HCT116 (cell line): ENCODE results near the gene RTN1. TPM values are rescaled to one million over a fixed set of nuclear protein-coding genes. Genes with fewer than 3 reads are reported as not detected.

Experiments used
- ATAC-seq: fragments of 200-7000 bp; cut with Tn5 transposase; 2 replicates; pipeline ENCODE4 v1.9.1; 2020; ENCODE audit warnings: mild to moderate bottlenecking, moderate library complexity
- BruUV-seq: library from RNA; stranded (reverse); fragments of 400-500 nt; replicated peaks from 2 replicates; lab custom pipeline; 2021; lab: Mats Ljungman, UMichigan
- CTCF ChIA-PET: fragments of 300-600 bp; sonication (Branson Sonifier 250); formaldehyde crosslinking; loops from one replicate; lab custom pipeline; 2021; ENCODE audit warnings: antibody characterized with exemption; lab: Charles Lee
- POLR2A ChIA-PET: fragments of 300-600, 350-600 bp; sonication (Branson Sonifier 250); formaldehyde crosslinking; loops from one replicate; lab custom pipeline; 2021; ENCODE audit warnings: antibody characterized with exemption; lab: Charles Lee
- RAD21 ChIA-PET, 2 experiments: fragments of 300-600 bp; sonication (Branson Sonifier 250); formaldehyde crosslinking; loops; one replicate each; lab custom pipeline; 2023; ENCODE audit warnings: low total read pairs in 2 of 2; ENCODE audit not compliant: uncharacterized antibody in 2 of 2, unreplicated experiment in 2 of 2, low non-redundant PET in 1 of 2; lab: Charles Lee
- DNase-seq: peaks from one replicate; pipeline ENCODE4 v3.0.0-alpha.2; 2010; ENCODE audit warnings: low read depth, low spot score
- H2AFZ ChIP-seq: fragments of 200-600 bp; shearing (Covaris generic), sonication (generic); 2 replicates; pipeline ENCODE4 v1.6.1; 2017; ENCODE audit warnings: low read depth, mixed run types, mixed read lengths, antibody characterized with exemption, low read length; ENCODE audit not compliant: poor library complexity, severe bottlenecking
- H3K27ac ChIP-seq: 2 replicates; pipeline ENCODE4 v1.5.1; 2012; ENCODE audit warnings: low read depth, low read length
- H3K27me3 ChIP-seq: fragments of 200-600 bp; sonication (generic); 2 replicates; pipeline ENCODE4 v1.6.1; 2016; ENCODE audit warnings: mixed run types, low read length, mixed read lengths; ENCODE audit not compliant: insufficient read depth
- H3K36me3 ChIP-seq, 2 experiments: fragments of 200-500 bp in 1 of 2; fragments of 200-600 bp in 1 of 2; sonication (Bioruptor generic) in 1 of 2; sonication (generic) in 1 of 2; 2 replicates each; pipeline versions ENCODE4 v1.5.1 to v1.6.1; 2014 to 2016; ENCODE audit warnings: low read length in 2 of 2, inconsistent platforms in 1 of 2, mixed read lengths in 1 of 2, mixed run types in 1 of 2; ENCODE audit not compliant: insufficient read depth in 2 of 2, control insufficient read depth in 1 of 2
- H3K4me1 ChIP-seq, 2 experiments: fragments of 200-600 bp in 1 of 2; sonication (generic) in 1 of 2; 2 replicates each; pipeline versions ENCODE4 v1.5.1 to v1.6.1; 2012 to 2017; ENCODE audit warnings: low read length in 2 of 2, inconsistent platforms in 1 of 2, mild to moderate bottlenecking in 1 of 2, mixed read lengths in 1 of 2, mixed run types in 1 of 2, moderate library complexity in 1 of 2; ENCODE audit not compliant: insufficient read depth in 2 of 2, control insufficient read depth in 1 of 2
- H3K4me2 ChIP-seq: fragments of 200-600 bp; sonication (generic); 2 replicates; pipeline ENCODE4 v1.6.1; 2017; ENCODE audit warnings: mixed run types, low read length, mixed read lengths
- H3K4me3 ChIP-seq, 2 experiments: fragments of 200-600 bp in 1 of 2; sonication (generic) in 1 of 2; replicated peaks in 1 of 2; 2 replicates each; pipeline ENCODE4 v1.5.1; 2011 to 2016; ENCODE audit warnings: low read length in 2 of 2, control low read depth in 1 of 2, low read depth in 1 of 2, mild to moderate bottlenecking in 1 of 2, mixed read lengths in 1 of 2, mixed run types in 1 of 2
- H3K79me2 ChIP-seq: fragments of 200-600 bp; sonication (generic); 2 replicates; pipeline ENCODE4 v1.6.1; 2017; ENCODE audit warnings: mild to moderate bottlenecking, mixed run types, low read length, moderate library complexity, mixed read lengths; ENCODE audit not compliant: insufficient read depth
- H3K9ac ChIP-seq: fragments of 200-600 bp; sonication (generic); 2 replicates; pipeline ENCODE4 v1.6.1; 2016; ENCODE audit warnings: low read length, mixed read lengths
- H3K9me2 ChIP-seq: fragments of 200-600 bp; sonication (generic), shearing (Covaris generic); 2 replicates; pipeline ENCODE4 v1.6.1; 2017; ENCODE audit warnings: mixed run types, mild to moderate bottlenecking, moderate library complexity; ENCODE audit not compliant: insufficient read depth
- H3K9me3 ChIP-seq, 2 experiments: fragments of 200-500 bp in 1 of 2; fragments of 200-600 bp in 1 of 2; sonication (Bioruptor generic) in 1 of 2; sonication (generic) in 1 of 2; 2 replicates each; pipeline ENCODE4 v1.6.1; 2014 to 2017; ENCODE audit warnings: low read length in 2 of 2, mixed read lengths in 2 of 2, inconsistent platforms in 1 of 2, low read depth in 1 of 2, mild to moderate bottlenecking in 1 of 2, mixed run types in 1 of 2, moderate library complexity in 1 of 2; ENCODE audit not compliant: control insufficient read depth in 1 of 2, insufficient read depth in 1 of 2
- H4K20me1 ChIP-seq: fragments of 200-600 bp; sonication (generic), shearing (Covaris generic); 2 replicates; pipeline ENCODE4 v1.6.1; 2017; ENCODE audit warnings: mixed run types, mild to moderate bottlenecking, moderate library complexity; ENCODE audit not compliant: insufficient read depth
- ATF3 ChIP-seq: IDR thresholded peaks from 2 replicates; pipeline ENCODE4 v1.6.1; 2012
- CEBPB ChIP-seq: IDR thresholded peaks from 2 replicates; pipeline ENCODE4 v1.6.1; 2012; ENCODE audit warnings: low read depth
- ELF1 ChIP-seq: IDR thresholded peaks from 2 replicates; pipeline ENCODE4 v1.6.1; 2012; ENCODE audit warnings: low read depth, borderline replicate concordance
- FOSL1 ChIP-seq: IDR thresholded peaks from 2 replicates; pipeline ENCODE4 v1.6.1; 2012; ENCODE audit warnings: low read depth
- JUND ChIP-seq: IDR thresholded peaks from 2 replicates; pipeline ENCODE4 v1.6.1; 2012
- POLR2A ChIP-seq: IDR thresholded peaks from 2 replicates; pipeline ENCODE4 v1.7.0; 2011; ENCODE audit warnings: borderline replicate concordance; ENCODE audit not compliant: insufficient read depth, insufficient read length; ENCODE audit errors: extremely low read depth
- REST ChIP-seq: IDR thresholded peaks from 2 replicates; pipeline ENCODE4 v1.6.1; 2012; ENCODE audit warnings: low read depth
- YY1 ChIP-seq: IDR thresholded peaks from 2 replicates; pipeline ENCODE4 v1.6.1; 2011; ENCODE audit warnings: low read length, low read depth, moderate library complexity, mild to moderate bottlenecking; ENCODE audit not compliant: insufficient replicate concordance; ENCODE audit errors: extremely low read depth
- intact Hi-C: fragments of 100-400 bp; cut with micrococcal nuclease; formaldehyde crosslinking; loops from 2 replicates; pipeline ENCODE4 v1.10.0; 2022
- total RNA-seq: library from RNA; stranded (reverse); gene quantifications from one replicate; pipeline ENCODE4 v1.2.1, GENCODE V29; 2021; ENCODE audit not compliant: unreplicated experiment

Gene RTN1
- total RNA-seq, 1 experiment from 2014 or later, result 0.57 TPM

- TF ChIP-seq ATF3, result no peak
- no peak for TF ChIP-seq POLR2A
- no peak for TF ChIP-seq JUND
- TF ChIP-seq CEBPB, result no peak
- TF ChIP-seq YY1, result no peak
- TF ChIP-seq, all 23 proteins: peak for 0
Observed at GRCh38 chr14:59848671-59849070, 21.9 kb downstream of the RTN1 start (continued).

- CTCF ChIA-PET, result no interaction called here
- intact Hi-C loops, result no loop called here
Observed at GRCh38 chr14:59847711-59848110, 22.9 kb downstream of the RTN1 start.

More at GRCh38 chr14:59847711-59848110, 22.9 kb downstream of the RTN1 start:
- peaks cover 8% of the 10 kb centered on the region; the same call in 1 of the 2 replicates for H3K27me3 ChIP-seq
- H3K79me2 ChIP-seq, result no peaks in the 10 kb centered on the region
- H3K9me2 ChIP-seq, result no peaks in the 10 kb centered on the region
- no peak overlapping the region for H3K4me2 ChIP-seq
- RAD21 ChIA-PET, result no interaction called here
- no peak overlapping the region for H3K9ac ChIP-seq
- no peaks in the 10 kb centered on the region for H4K20me1 ChIP-seq
- TF ChIP-seq REST (no peak), FOSL1 (no peak), ELF1 (no peak)
- no TSS peak for BruUV-seq
- H3K36me3 ChIP-seq, result no peaks in the 10 kb centered on the region
- no peak overlapping the region for H3K4me3 ChIP-seq
- POLR2A ChIA-PET, result no interaction called here
- DNase-seq (no peak), ATAC-seq (no peak)
- no peak overlapping the region for H2AFZ ChIP-seq
- H3K27ac ChIP-seq, result no peak overlapping the region
- no peaks in the 10 kb centered on the region for H3K4me1 ChIP-seq
- H3K9me3 ChIP-seq, result no peaks in the 10 kb centered on the region
